Lung (tissue), 12 donors: ENCODE data around the gene GPI. TPM values are rescaled to one million over a fixed set of nuclear protein-coding genes. Genes with fewer than 3 reads are reported as not detected.
A peak's percentile ranks its signal among the peaks of the same experiment; 100 is the strongest.

Experiments used
- ATAC-seq: fragments of 200-7000 bp; cut with Tn5 transposase; one replicate; pipeline ENCODE4 v1.9.1; 2020; ENCODE audit warnings: moderate number of reproducible peaks; ENCODE audit not compliant: insufficient read depth, low FRiP score
- DNase-seq, 3 donors: peaks; one replicate each; pipeline ENCODE4 v3.0.0-alpha.2; 2013 to 2017
- H3K27ac ChIP-seq, 2 donors: one replicate each; pipeline ENCODE4 v1.5.1; 2013; ENCODE audit warnings: mild to moderate bottlenecking in 2 of 2, moderate library complexity in 2 of 2, control low read depth in 1 of 2, inconsistent platforms in 1 of 2, low read depth in 1 of 2, low read length in 1 of 2
- H3K27me3 ChIP-seq, 3 donors: one replicate each; pipeline ENCODE4 v1.5.1; 2013; ENCODE audit warnings: low read length in 2 of 3; ENCODE audit not compliant: control insufficient read depth in 3 of 3, insufficient read depth in 3 of 3
- H3K36me3 ChIP-seq, 4 donors: one replicate each; pipeline ENCODE4 v1.5.1; 2013; ENCODE audit warnings: low read length in 4 of 4, mild to moderate bottlenecking in 1 of 4, moderate library complexity in 1 of 4; ENCODE audit not compliant: control insufficient read depth in 4 of 4, insufficient read depth in 4 of 4
- H3K4me1 ChIP-seq, 5 donors: one replicate each; pipeline ENCODE4 v1.5.1; 2013; ENCODE audit warnings: low read length in 5 of 5, mild to moderate bottlenecking in 2 of 5, moderate library complexity in 1 of 5; ENCODE audit not compliant: control insufficient read depth in 5 of 5, insufficient read depth in 5 of 5
- H3K4me3 ChIP-seq: one replicate; pipeline ENCODE4 v1.5.1; 2013; ENCODE audit warnings: mild to moderate bottlenecking, control low read depth, moderate library complexity
- H3K9ac ChIP-seq, 2 donors: one replicate each; pipeline ENCODE4 v1.5.1; 2013; ENCODE audit warnings: low read length in 2 of 2, control low read depth in 1 of 2; ENCODE audit not compliant: insufficient read depth in 1 of 2
- H3K9me3 ChIP-seq, 4 donors: one replicate each; pipeline ENCODE4 v1.5.1; 2013; ENCODE audit warnings: low read length in 3 of 4, mild to moderate bottlenecking in 1 of 4, moderate library complexity in 1 of 4; ENCODE audit not compliant: control insufficient read depth in 4 of 4, insufficient read depth in 3 of 4
- WGBS, 2 donors: extraction: QIAGEN DNeasy Blood & Tissue Kit; methylation state at CpG; one replicate each; pipeline ENCODE4 v1.1.7; 2013; 5-methylcytosine and 5-hydroxymethylcytosine counted together
- polyA plus RNA-seq, 2 donors: library from polyadenylated mRNA; stranded (reverse); fragments of 200-250 nt; gene quantifications; one replicate each; pipeline ENCODE4 v1.2.1, GENCODE V29; 2013
- total RNA-seq, 2 donors: library from RNA; depleted of rRNA in 1 of 2; stranded (reverse); fragments of >200 nt in 1 of 2; gene quantifications; one replicate each; pipeline ENCODE4 v1.2.1, GENCODE V29; 2014 to 2021
- TF ChIP-seq, protein P1 (sequence below): IDR thresholded peaks from 2 replicates; pipeline ENCODE4 v1.5.1; 2012; ENCODE audit warnings: mild to moderate bottlenecking; ENCODE audit errors: control extremely low read depth, extremely low read depth
- donor health status: control.
- donor health status: control.
- donor health status: Bipolar disorder and iron deficiency.
- donor health status: healthy.
- donor health status: DM: yes; HTN: yes; CAD: no.

The GPI gene
- total and polyA plus RNA-seq, 4 donors: 79.8 to 225 (median 121) TPM

DNA sequence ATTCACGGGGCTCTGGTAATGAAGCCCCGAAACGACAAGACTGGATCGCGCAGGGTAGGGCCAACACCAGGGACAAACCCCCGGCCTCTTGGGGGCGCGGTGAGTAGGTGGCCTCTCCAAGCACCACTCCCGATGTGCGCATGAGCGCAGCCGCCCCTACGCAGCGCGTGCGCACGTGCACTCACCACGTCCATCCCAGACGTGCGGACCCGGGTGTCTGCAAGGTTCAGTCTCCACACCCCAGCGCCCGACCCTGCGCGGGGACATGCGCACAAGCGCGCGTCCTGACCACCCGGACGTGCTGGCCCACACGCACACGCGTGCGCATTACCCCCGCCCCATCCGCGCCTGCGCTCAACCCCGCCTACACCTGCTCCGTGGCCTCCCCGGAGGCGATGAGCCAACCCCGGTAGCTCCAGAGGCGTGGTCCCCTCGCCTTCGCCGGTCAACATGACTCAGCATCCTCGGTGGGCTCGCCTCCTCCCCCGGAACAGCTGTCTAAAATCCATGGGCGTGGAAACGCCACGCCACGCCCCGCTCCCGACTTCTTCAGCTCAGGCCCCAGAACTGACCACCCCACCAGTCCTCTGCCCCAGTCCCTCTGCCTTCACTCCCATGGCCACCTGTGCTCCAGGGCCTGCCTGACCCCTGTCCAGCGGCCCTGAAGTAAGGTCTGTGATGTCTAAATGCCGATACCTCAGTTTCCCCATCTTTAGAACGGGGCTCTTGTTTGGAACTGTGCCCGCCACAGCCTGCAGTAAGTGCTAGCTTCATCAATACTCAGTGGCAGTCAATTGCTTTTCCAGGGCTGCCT is 5.6 kb upstream of the GPI start:
- peak overlapping the region; percentile 38 for H3K4me3 ChIP-seq
- no peaks in the 10 kb centered on the region for H3K27me3 ChIP-seq
- 4% methylated on average over 60 to 61 of the region's 61 CpGs for WGBS, 2 donors
- H3K9me3 ChIP-seq: no peaks in the 10 kb centered on the region
- DNase-seq (peak; percentile 94 to 97 (median 97)), ATAC-seq (peak; percentile 94)
- H3K9ac ChIP-seq: peak overlapping the region; percentile 51 to 65
- TF ChIP-seq, protein P1, sequence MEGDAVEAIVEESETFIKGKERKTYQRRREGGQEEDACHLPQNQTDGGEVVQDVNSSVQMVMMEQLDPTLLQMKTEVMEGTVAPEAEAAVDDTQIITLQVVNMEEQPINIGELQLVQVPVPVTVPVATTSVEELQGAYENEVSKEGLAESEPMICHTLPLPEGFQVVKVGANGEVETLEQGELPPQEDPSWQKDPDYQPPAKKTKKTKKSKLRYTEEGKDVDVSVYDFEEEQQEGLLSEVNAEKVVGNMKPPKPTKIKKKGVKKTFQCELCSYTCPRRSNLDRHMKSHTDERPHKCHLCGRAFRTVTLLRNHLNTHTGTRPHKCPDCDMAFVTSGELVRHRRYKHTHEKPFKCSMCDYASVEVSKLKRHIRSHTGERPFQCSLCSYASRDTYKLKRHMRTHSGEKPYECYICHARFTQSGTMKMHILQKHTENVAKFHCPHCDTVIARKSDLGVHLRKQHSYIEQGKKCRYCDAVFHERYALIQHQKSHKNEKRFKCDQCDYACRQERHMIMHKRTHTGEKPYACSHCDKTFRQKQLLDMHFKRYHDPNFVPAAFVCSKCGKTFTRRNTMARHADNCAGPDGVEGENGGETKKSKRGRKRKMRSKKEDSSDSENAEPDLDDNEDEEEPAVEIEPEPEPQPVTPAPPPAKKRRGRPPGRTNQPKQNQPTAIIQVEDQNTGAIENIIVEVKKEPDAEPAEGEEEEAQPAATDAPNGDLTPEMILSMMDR: peak; percentile 8
- peaks cover 0 to 6% (median 3%) of the 10 kb centered on the region in 4 donors for H3K36me3 ChIP-seq
- H3K27ac ChIP-seq: peak overlapping the region; percentile 76 to 82
- peaks cover 0 to 10% (median 5%) of the 10 kb centered on the region in 5 donors for H3K4me1 ChIP-seq

DNA sequence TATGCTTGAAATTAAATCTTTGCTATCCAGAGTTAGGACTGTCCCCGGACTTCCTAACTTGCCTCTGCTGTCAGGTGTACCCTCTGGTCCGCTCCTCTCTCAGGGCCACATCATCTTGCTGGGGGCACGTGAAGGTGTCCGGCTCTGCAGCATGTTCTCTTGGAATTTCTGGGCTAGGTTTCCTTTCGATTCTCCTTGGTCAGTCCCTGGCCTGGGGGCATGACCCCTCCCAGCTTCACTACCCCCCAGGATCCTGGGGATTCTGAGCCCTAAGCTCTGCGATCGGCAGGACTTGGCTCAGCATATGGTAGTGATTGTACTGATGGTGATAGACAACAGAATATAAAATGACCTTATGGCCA is 5.1 kb upstream of the GPI start:
- Histone ChIP-seq H3K4me1 (peaks cover 0 to 10% (median 5%) of the 10 kb centered on the region in 5 donors), H3K27ac (peak overlapping the region; percentile 76 to 82), H3K9ac (peak overlapping the region in 1 of 2 donors; percentile 40), H3K9me3 (no peaks in the 10 kb centered on the region), H3K4me3 (no peak overlapping the region), H3K27me3 (no peaks in the 10 kb centered on the region), H3K36me3 (peaks cover 0 to 3% (median 1%) of the 10 kb centered on the region in 4 donors)
- no peak for DNase-seq
- TF ChIP-seq, protein P1: no peak
- ATAC-seq: no peak
- WGBS, 2 donors: 74 to 78% methylated on average over 7 of the region's 7 CpGs

DNA sequence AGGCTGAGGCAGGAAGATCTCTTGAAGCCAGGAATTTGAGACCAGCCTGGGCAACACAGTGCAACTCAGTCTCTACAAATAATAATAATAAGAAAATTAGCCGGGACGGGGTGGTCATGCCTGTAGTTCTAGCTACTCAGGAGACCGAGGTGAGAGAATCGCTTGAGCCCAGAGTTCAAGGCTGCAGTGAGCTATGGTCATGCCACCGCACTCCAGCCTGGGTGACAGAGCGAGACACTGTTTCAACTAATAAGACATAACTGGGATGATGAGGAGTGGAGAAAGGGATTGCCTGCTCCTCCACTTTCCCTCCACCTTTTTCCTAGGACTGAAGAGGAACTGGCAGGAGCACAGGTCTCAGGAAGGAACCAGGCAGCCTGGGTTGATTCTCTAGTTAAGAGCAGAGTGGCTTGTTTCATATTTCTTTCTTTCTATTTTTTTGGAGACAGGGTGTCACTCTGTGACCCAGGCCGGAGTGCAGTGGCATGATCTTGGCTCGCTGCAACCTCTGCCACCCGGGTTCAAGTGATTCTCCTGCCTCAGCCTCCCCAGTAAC is 4.6 kb upstream of the GPI start:
- no peak overlapping the region for H3K9ac ChIP-seq
- H3K9me3 ChIP-seq: no peaks in the 10 kb centered on the region
- H3K36me3 ChIP-seq: peaks cover 0 to 3% (median under 1%) of the 10 kb centered on the region in 4 donors
- WGBS, 2 donors: 96 to 97% methylated on average over 9 of the region's 9 CpGs
- peak overlapping the region in 1 of 2 donors; percentile 82 for H3K27ac ChIP-seq
- TF ChIP-seq, protein P1: no peak
- H3K4me1 ChIP-seq: peaks cover 0 to 10% (median 5%) of the 10 kb centered on the region in 5 donors
- no peak overlapping the region for H3K4me3 ChIP-seq
- ATAC-seq (no peak), DNase-seq (no peak)
- no peaks in the 10 kb centered on the region for H3K27me3 ChIP-seq
